Thyroid gland (tissue), 4 donors: ENCODE measurements around the gene CCBE1.

ENCODE experiments used
- CTCF ChIP-seq, 6 experiments: fragments of 200-600 bp in 3 of 6; fragments of 450-650 bp in 3 of 6; sonication (generic) in 3 of 6; IDR thresholded peaks; one replicate each; pipeline ENCODE4 v1.5.1; 2016 to 2019; ENCODE audit warnings: antibody characterized with exemption in 6 of 6, mild to moderate bottlenecking in 2 of 6, inconsistent platforms in 1 of 6, moderate library complexity in 1 of 6
- POLR2A ChIP-seq, 2 donors: fragments of 450-650 bp; IDR thresholded peaks; one replicate each; pipeline ENCODE4 v1.6.1; 2017; ENCODE audit warnings: antibody characterized with exemption in 2 of 2, mild to moderate bottlenecking in 2 of 2, moderate library complexity in 1 of 2

GRCh38 chr18:59629894-59630293 is 67.3 kb downstream of the CCBE1 start:
- TF ChIP-seq CTCF (IDR thresholded peaks at IDR 0.05) (no peak), POLR2A (IDR thresholded peaks at IDR 0.05) (no peak)
